ENCODE results near the gene PTPN2. TPM values are rescaled to one million over a fixed set of nuclear protein-coding genes. Genes with fewer than 3 reads are reported as not detected.

The PTPN2 gene
- total and polyA plus RNA-seq, 2 of the 4 experiments (the other 2 are of a cell fraction), result 13.2 to 30.6 TPM

DNA sequence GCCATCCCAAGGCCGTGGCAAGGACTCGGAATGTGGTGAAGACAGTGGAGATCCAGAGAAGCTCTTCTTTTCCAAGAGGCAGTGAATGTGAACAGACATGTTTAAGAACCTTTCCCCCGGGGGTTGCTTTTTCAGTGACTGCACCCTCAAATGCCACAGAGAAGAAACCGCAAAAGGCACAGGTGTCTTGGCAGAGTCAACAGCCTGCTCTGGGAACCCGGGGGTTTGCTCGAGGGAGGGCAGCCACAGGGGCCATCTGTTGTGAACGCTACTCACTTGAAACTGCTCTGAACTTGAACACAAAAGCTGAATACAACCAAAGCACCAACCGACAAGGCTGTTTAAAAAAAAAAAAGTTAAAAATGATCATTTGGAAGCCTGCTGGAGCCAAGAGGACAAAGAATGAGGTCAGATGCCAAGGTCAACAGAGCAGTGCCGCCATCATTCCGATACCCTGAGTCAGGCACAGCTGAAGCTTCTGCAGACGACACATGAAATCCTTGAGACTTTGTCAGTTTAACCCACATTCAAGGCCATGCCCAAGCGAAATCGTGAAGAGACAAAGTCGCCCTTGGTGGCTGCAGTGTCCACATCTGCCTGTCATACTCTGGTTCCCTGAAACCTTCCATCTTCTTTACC lies 133.8 kb downstream of the PTPN2 start:
- Histone ChIP-seq H4K5ac (ENCODE audit: low read depth, low read length) (no peak overlapping the region), H4K8ac (ENCODE audit: low read depth in 2 of 2, low read length in 2 of 2) (no peak overlapping the region), H2BK15ac (ENCODE audit: low read depth, low read length) (no peak overlapping the region), H4K20me1 (ENCODE audit: insufficient read depth, low read length) (no peaks in the 10 kb centered on the region), H3K23ac (ENCODE audit: low read depth, low read length) (no peak overlapping the region), H3K27ac (ENCODE audit: insufficient read depth, low read length) (no peak overlapping the region), H2AK9ac (replicated peaks; ENCODE audit: low read depth, low read length, poor library complexity) (no peak overlapping the region), H3K4me2 (ENCODE audit: low read depth, low read length) (no peak overlapping the region), H2BK5ac (ENCODE audit: low read depth, low read length, poor library complexity, severe bottlenecking) (no peak overlapping the region), H2BK120ac (ENCODE audit: low read depth, low read length) (no peak overlapping the region; the same call in 1 of the 2 replicates), H2AK5ac (ENCODE audit: low read depth, low read length) (no peak overlapping the region), H3K36me3 (ENCODE audit: control insufficient read depth, insufficient read depth, low read length) (no peaks in the 10 kb centered on the region), H3K14ac (replicated peaks; ENCODE audit: low read depth, low read length) (no peak overlapping the region), H4K91ac (ENCODE audit: insufficient read depth, low read depth, low read length) (no peak overlapping the region), H3K79me1 (ENCODE audit: low read depth in 1 of 2, low read length in 2 of 2) (no peaks in the 10 kb centered on the region), H3K9me1 (ENCODE audit: insufficient read depth, low read length) (peaks cover 4% of the 10 kb centered on the region; the same call in 1 of the 2 replicates), H3K9ac (ENCODE audit: low read depth, low read length) (no peak overlapping the region), H3K18ac (ENCODE audit: low read depth, low read length) (no peak overlapping the region), H2BK20ac (ENCODE audit: low read depth, low read length) (no peak overlapping the region), H3K4ac (ENCODE audit: low read depth, low read length) (peak overlapping the region; percentile 29; the same call in 1 of the 2 replicates), H2AFZ (replicated peaks; ENCODE audit: low read length, poor library complexity) (peak overlapping the region; percentile 41), H3K27me3 (ENCODE audit: control insufficient read depth, insufficient read depth, low read length) (no peaks in the 10 kb centered on the region), H3K4me3 (ENCODE audit: insufficient read depth, low read depth, low read length) (no peak overlapping the region), H3K9me3 (ENCODE audit: control insufficient read depth, insufficient read depth, low read length) (no peaks in the 10 kb centered on the region), H3K56ac (ENCODE audit: extremely low read depth, insufficient read depth, low read length) (no peak overlapping the region), H3K4me1 (ENCODE audit: control insufficient read depth, insufficient read depth, low read length) (peaks cover 7% of the 10 kb centered on the region)
- WGBS, 2 experiments (ENCODE audit: extremely low coverage in 2 of 2, insufficient read length in 1 of 2), result 91% methylated on average over 5 of the region's 14 CpGs; no CpG with 5 or more reads in 1 of the 2 experiments
- TF ChIP-seq MAFK (IDR thresholded peaks at IDR 0.05; ENCODE audit: low read depth, low read length), result no peak
- TF ChIP-seq FOS (IDR thresholded peaks at IDR 0.05; ENCODE audit: low read depth, low read length), result no peak
- no peak for TF ChIP-seq RFX5 (IDR thresholded peaks at IDR 0.05; ENCODE audit: low read depth, low read length)
- no peak for TF ChIP-seq SMC3 (IDR thresholded peaks at IDR 0.05; ENCODE audit: low read depth, low read length)
- TF ChIP-seq POLR2A (IDR thresholded peaks at IDR 0.05; ENCODE audit: low read depth, low read length), result no peak
- no peak for TF ChIP-seq CHD1 (IDR thresholded peaks at IDR 0.05; ENCODE audit: low read depth, low read length)
- TF ChIP-seq NFE2L2 (IDR thresholded peaks at IDR 0.05; ENCODE audit: low read depth, low read length), result no peak
- no peak for TF ChIP-seq RCOR1 (IDR thresholded peaks at IDR 0.05; ENCODE audit: insufficient replicate concordance, low read length)
- no peak for TF ChIP-seq CEBPB (IDR thresholded peaks at IDR 0.05; ENCODE audit: low read depth, low read length)
- no peak for TF ChIP-seq RAD21 (IDR thresholded peaks at IDR 0.05; ENCODE audit: low read length)
- TF ChIP-seq, protein P1, sequence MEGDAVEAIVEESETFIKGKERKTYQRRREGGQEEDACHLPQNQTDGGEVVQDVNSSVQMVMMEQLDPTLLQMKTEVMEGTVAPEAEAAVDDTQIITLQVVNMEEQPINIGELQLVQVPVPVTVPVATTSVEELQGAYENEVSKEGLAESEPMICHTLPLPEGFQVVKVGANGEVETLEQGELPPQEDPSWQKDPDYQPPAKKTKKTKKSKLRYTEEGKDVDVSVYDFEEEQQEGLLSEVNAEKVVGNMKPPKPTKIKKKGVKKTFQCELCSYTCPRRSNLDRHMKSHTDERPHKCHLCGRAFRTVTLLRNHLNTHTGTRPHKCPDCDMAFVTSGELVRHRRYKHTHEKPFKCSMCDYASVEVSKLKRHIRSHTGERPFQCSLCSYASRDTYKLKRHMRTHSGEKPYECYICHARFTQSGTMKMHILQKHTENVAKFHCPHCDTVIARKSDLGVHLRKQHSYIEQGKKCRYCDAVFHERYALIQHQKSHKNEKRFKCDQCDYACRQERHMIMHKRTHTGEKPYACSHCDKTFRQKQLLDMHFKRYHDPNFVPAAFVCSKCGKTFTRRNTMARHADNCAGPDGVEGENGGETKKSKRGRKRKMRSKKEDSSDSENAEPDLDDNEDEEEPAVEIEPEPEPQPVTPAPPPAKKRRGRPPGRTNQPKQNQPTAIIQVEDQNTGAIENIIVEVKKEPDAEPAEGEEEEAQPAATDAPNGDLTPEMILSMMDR (conservative IDR thresholded peaks at IDR 0.05; ENCODE audit: low read depth, low read length), result no peak
- TF ChIP-seq, protein P2, sequence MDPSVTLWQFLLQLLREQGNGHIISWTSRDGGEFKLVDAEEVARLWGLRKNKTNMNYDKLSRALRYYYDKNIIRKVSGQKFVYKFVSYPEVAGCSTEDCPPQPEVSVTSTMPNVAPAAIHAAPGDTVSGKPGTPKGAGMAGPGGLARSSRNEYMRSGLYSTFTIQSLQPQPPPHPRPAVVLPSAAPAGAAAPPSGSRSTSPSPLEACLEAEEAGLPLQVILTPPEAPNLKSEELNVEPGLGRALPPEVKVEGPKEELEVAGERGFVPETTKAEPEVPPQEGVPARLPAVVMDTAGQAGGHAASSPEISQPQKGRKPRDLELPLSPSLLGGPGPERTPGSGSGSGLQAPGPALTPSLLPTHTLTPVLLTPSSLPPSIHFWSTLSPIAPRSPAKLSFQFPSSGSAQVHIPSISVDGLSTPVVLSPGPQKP (IDR thresholded peaks at IDR 0.05; ENCODE audit: borderline replicate concordance, low read depth, low read length), result no peak
- TF ChIP-seq, protein P3, sequence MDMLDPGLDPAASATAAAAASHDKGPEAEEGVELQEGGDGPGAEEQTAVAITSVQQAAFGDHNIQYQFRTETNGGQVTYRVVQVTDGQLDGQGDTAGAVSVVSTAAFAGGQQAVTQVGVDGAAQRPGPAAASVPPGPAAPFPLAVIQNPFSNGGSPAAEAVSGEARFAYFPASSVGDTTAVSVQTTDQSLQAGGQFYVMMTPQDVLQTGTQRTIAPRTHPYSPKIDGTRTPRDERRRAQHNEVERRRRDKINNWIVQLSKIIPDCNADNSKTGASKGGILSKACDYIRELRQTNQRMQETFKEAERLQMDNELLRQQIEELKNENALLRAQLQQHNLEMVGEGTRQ (IDR thresholded peaks at IDR 0.05; ENCODE audit: low read depth, low read length), result no peak
- no peak for TF ChIP-seq MAZ (IDR thresholded peaks at IDR 0.05; ENCODE audit: borderline replicate concordance, low read depth, low read length)
- CTCF ChIA-PET, result interaction anchor here (0.6 kb wide), 1 partner anchor 82 kb away, joined by 5 read pairs; no protein-coding TSS in a partner anchor
- DNase-seq (no peak), ATAC-seq (ENCODE audit: low read depth) (no peak)
- no TSS peak for BruUV-seq (replicated peaks)
- intact Hi-C loops (cut with micrococcal nuclease) (no loop called here), in situ Hi-C loops (cut with MboI; ENCODE audit: low sequenced_read_pairs) (loop anchor here (25.0 kb wide), 1 partner anchor 887 kb away; no protein-coding TSS in a partner anchor), dilution Hi-C loops (cut with HindIII; ENCODE audit: low sequenced_read_pairs, unreplicated experiment) (no loop called here)
- POLR2A ChIA-PET (ENCODE audit: unreplicated experiment), result no interaction called here
